Measurements from ENCODE around the gene DMKN. TPM values are rescaled to one million over a fixed set of nuclear protein-coding genes. Genes with fewer than 3 reads are reported as not detected.

DMKN gene
- total and polyA plus RNA-seq, 2 donors (not counting 3 experiments of a cell fraction or from before 2014, with no cell fraction given): not detected

- H2AFZ ChIP-seq (ENCODE audit: low read depth, low read length): peak overlapping the region; percentile 16
- no peaks in the 10 kb centered on the region for H3K36me3 ChIP-seq (ENCODE audit: control insufficient read depth in 2 of 2, extremely low read depth in 1 of 2, insufficient read depth in 2 of 2, low read length in 2 of 2)
- H3K79me2 ChIP-seq (ENCODE audit: control insufficient read depth, insufficient read depth, low read length): no peaks in the 10 kb centered on the region
- H3K27me3 ChIP-seq (ENCODE audit: control insufficient read depth in 2 of 2, insufficient read depth in 2 of 2, low read length in 2 of 2): peaks cover 0 to 4% of the 10 kb centered on the region in 2 experiments
- H3K9ac ChIP-seq (replicated peaks; ENCODE audit: extremely low read depth, insufficient read depth, low read length): no peak overlapping the region
- BruUV-seq (replicated peaks): no TSS peak
- no peaks in the 10 kb centered on the region for H3K4me1 ChIP-seq (ENCODE audit: control insufficient read depth, extremely low read depth, insufficient read depth, low read length)
- no peak for DNase-seq (ENCODE audit: low read depth, low spot score)
- ChIA-PET CTCF (interaction anchor here (0.6 to 1.6 kb wide), 4 partner anchors 9 to 262 kb away, joined by 3 to 18 read pairs (median 4); no protein-coding TSS in a partner anchor), POLR2A (interaction anchor here (0.6 kb wide), 1 partner anchor 533 kb away, joined by 3 read pairs; no protein-coding TSS in a partner anchor)
- intact Hi-C loops (cut with micrococcal nuclease) (no loop called here), dilution Hi-C loops (cut with MboI; ENCODE audit: extremely low pct_ligation_motif_present, low sequenced_read_pairs) (no loop called here)
- TF ChIP-seq GATA2 (IDR thresholded peaks at IDR 0.05; ENCODE audit: insufficient read depth, insufficient read length, low read depth, low read length) (no peak), MAX (IDR thresholded peaks at IDR 0.05; ENCODE audit: insufficient read depth, insufficient read length) (no peak), POLR2AphosphoS5 (IDR thresholded peaks at IDR 0.05; ENCODE audit: insufficient read depth, low read depth, low read length) (no peak), FOS (IDR thresholded peaks at IDR 0.05; ENCODE audit: borderline replicate concordance, insufficient read depth, low read length) (no peak), CTCF (IDR thresholded peaks at IDR 0.05; ENCODE audit: extremely low read depth in 1 of 2, insufficient read depth in 1 of 2, low read depth in 1 of 2, low read length in 2 of 2) (no peak), JUN (IDR thresholded peaks at IDR 0.05; ENCODE audit: borderline replicate concordance, insufficient read depth, insufficient read length, low read depth) (no peak)
- H3K9me3 ChIP-seq (replicated peaks; ENCODE audit: control insufficient read depth, insufficient read depth, low read length): no peaks in the 10 kb centered on the region
- H3K9me1 ChIP-seq (replicated peaks; ENCODE audit: control insufficient read depth, extremely low read depth, insufficient read depth, low read length): no peaks in the 10 kb centered on the region
- H3K4me3 ChIP-seq (replicated peaks in 1 of 3; ENCODE audit: insufficient read depth in 1 of 3, low read depth in 1 of 3, low read length in 3 of 3): no peak overlapping the region
- no peak for FAIRE-seq
- H3K4me2 ChIP-seq (ENCODE audit: insufficient read depth, low read length): no peak overlapping the region
- no peak overlapping the region for H3K27ac ChIP-seq (ENCODE audit: insufficient read depth, low read depth, low read length)
- H4K20me1 ChIP-seq (replicated peaks; ENCODE audit: control insufficient read depth, extremely low read depth, insufficient read depth, low read length): no peaks in the 10 kb centered on the region
Measured at GRCh38 chr19:35558400-35559280, 45.2 kb upstream of the DMKN start.

Data from endothelial cell of umbilical vein (primary cell).